RWPE1 (cell line): ENCODE data around the gene NCS1.

ENCODE experiments used
- CTCF ChIA-PET: fragments of 350-600 bp; sonication (Branson Sonifier 250); formaldehyde crosslinking; extraction: SDS; loops from one replicate; lab custom pipeline; 2021; lab: Yijun Ruan, JAX
- POLR2A ChIA-PET: fragments of 400-600 bp; formaldehyde crosslinking; extraction: SDS; loops from one replicate; lab custom pipeline; 2020; ENCODE audit warnings: antibody characterized with exemption; ENCODE audit not compliant: low non-redundant PET; lab: Yijun Ruan, JAX
- DNase-seq: peaks from one replicate; pipeline ENCODE4 v3.0.0; 2012; ENCODE audit warnings: low spot score
- H3K27ac ChIP-seq: fragments of 450-650 bp; 2 replicates; pipeline ENCODE4 v1.5.1; 2017
- TF ChIP-seq, protein P1 (sequence below): fragments of 450-650 bp; conservative IDR thresholded peaks from 2 replicates; pipeline ENCODE4 v1.5.1; 2017; ENCODE audit warnings: low read depth, mild to moderate bottlenecking

Gene NCS1

DNA sequence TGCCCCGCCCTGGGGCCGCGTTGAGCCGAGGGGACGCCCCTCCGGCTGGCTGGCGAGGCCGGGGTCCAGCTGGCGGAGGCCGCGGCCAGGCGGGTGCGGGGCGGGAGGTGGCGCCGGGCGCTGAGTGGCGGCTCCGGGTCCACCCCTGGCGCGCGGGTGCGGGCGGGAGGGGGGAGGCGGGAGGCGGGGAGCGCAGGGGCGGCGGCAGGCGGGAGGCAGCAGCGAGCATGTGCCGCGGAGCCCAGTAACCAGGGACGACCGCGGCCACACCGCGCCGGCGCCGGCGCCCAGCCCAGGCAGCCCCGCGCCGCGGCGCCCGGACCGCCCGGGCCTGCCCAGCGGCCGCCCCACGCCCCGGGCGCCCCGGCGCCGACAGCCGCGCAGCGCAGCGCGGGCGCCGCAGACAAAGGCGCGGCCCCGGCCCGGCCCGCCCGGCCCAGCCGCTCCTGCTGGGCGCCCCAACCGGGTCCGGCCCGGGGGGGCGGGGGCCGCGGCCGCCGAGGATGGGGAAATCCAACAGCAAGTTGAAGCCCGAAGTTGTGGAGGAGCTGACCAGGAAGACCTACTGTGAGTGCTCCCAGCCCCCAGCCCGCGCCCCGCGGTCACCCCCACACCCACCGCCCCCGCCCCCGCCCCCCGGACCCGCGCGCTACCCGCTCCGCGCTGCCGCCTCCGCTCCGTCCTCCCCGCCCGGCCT is at the start of gene NCS1:
NCS1 (plus strand) TSS at position 244 of the 697 bp plus-strand sequence; CDS start at position 504, 260 bp downstream.
- peak; percentile 97 for DNase-seq
- CTCF ChIA-PET = interaction anchor here (0.6 to 1.1 kb wide), 2 partner anchors 24 to 29 kb away, joined by 4 read pairs; no protein-coding TSS in a partner anchor
- peak within 1 kb of the TSS; percentile 76 for H3K27ac ChIP-seq
- POLR2A ChIA-PET = no interaction called here
- TF ChIP-seq, protein P1, sequence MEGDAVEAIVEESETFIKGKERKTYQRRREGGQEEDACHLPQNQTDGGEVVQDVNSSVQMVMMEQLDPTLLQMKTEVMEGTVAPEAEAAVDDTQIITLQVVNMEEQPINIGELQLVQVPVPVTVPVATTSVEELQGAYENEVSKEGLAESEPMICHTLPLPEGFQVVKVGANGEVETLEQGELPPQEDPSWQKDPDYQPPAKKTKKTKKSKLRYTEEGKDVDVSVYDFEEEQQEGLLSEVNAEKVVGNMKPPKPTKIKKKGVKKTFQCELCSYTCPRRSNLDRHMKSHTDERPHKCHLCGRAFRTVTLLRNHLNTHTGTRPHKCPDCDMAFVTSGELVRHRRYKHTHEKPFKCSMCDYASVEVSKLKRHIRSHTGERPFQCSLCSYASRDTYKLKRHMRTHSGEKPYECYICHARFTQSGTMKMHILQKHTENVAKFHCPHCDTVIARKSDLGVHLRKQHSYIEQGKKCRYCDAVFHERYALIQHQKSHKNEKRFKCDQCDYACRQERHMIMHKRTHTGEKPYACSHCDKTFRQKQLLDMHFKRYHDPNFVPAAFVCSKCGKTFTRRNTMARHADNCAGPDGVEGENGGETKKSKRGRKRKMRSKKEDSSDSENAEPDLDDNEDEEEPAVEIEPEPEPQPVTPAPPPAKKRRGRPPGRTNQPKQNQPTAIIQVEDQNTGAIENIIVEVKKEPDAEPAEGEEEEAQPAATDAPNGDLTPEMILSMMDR = no peak

DNA sequence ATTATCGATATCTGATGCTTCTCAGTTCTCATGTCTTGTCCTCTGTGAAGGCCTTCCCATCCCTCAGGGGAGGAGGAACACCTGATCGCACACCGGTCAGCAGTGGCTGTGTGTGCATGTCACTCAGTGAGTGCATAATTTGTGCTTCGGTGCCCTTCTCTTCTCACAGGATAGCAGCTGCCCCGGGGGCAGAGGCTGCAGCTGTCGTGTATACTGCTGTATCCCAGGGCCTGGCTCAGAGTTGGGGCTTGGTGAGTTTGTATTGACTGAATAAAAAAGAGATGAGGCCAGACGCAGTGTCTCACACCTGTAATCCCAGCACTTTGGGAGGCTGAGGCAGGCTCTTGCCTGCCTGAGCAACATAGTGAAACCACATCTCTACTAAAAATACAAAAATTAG is 49.7 kb upstream of the NCS1 start:
- DNase-seq = no peak
- TF ChIP-seq, protein P1 = no peak
- ChIA-PET POLR2A (no interaction called here), CTCF (interaction anchor here (0.7 kb wide), 1 partner anchor 479 kb away, joined by 5 read pairs; no protein-coding TSS in a partner anchor)
- H3K27ac ChIP-seq = no peak overlapping the region

DNA sequence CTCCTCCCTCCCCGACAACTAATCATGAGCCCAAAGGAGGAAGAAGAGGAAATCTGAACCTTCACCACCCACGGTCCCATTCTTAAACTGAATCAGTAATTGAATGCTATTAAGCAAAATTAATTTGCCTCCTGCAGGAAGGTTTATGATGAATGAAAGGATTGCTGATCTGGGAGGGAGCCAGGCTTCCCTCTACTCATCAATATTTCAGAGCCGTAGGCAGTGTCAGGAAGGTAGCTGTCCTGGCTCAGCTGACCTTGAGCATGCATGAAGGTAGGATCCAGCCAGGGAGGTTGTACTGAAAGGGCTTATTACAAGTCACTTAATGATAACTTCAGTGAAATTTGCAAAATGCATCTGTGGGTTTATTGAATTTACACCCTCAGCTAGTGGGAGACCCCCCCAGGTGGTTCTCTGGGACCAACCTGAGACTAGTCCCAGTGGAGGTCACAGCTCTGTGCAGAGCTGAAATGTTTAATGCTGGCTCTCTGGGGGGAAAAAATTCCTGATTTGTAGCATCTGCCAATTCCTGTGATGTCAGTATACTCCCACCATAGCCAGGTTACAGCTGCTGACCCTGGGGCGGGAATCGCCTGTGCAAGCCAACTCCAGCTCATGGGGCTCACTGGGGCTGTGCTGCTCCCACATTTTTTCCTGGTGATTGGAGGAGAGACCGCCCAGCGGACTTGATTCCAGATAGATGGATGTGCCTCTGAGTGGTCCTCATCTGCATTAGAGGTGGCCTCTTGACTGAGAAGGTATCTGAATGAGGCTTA is 47.9 kb upstream of the NCS1 start:
- TF ChIP-seq, protein P1 = no peak
- ChIA-PET POLR2A (no interaction called here), CTCF (interaction anchor here (1.7 kb wide), 1 partner anchor 119 kb away, joined by 6 read pairs; no protein-coding TSS in a partner anchor)
- no peak overlapping the region for H3K27ac ChIP-seq
- no peak for DNase-seq

DNA sequence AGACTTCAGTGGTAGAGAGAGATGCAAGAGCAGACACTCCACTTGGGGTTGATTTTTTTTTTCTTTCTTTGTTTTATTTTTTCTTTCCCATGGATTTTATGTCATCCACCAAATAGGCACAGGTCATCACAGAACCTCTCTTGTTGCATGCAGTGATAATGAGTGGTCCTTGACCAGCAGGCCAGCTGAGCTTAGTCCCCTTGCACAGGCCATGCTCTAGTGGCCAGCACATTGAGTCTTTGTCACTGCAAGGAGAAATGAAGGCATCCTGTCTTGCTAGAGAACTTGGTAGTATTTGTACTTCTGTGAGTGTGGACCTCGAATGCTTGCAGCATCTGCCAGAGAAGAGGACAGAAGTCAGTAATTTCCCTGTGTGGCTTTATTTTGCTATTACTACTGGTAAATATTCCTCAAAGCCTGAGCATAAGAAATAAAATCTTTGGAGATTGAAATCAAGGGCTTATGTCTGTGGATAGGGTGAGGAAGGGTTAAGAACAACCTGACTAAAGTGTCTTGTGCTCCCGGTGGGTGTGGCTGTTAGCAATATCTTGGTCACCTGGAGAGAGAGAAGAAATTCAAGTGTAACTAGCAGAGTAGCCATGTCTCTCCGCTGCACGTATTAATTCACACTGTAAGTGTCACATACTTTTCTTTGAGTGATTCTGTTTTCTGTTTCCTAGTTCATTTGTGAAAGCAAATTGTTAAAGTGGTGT is 45.3 kb upstream of the NCS1 start:
- CTCF ChIA-PET = interaction anchor here (0.7 kb wide), 1 partner anchor 891 kb away, joined by 6 read pairs; no protein-coding TSS in a partner anchor
- POLR2A ChIA-PET = interaction anchor here (0.6 kb wide), 1 partner anchor 569 kb away, joined by 3 read pairs; no protein-coding TSS in a partner anchor
- no peak for DNase-seq
- TF ChIP-seq, protein P1 = no peak
- no peak overlapping the region for H3K27ac ChIP-seq

DNA sequence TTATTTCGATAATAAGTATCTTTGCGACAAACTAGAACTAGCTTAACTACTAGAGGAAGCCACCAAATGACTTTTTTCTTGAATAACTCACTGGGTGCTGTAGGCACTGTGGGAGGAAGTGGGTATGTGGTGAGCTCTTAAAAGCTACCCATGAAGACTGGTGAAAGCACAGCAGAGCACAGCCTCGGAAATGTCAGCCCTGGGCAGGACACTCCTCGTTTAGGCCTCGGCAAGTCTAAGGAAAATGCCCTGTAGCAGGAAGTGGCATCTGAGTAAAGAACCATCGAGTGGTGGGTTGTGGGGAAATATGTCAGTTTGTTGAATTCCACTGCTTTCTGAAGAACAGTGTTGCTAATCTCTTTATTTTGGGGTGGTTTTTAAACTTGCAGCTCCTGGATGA is 44.0 kb upstream of the NCS1 start:
- CTCF ChIA-PET = interaction anchor here (1.2 kb wide), 1 partner anchor 21 kb away, joined by 3 read pairs; no protein-coding TSS in a partner anchor
- TF ChIP-seq, protein P1 = no peak
- no peak for DNase-seq
- POLR2A ChIA-PET = no interaction called here
- no peak overlapping the region; the same call in 1 of the 2 replicates for H3K27ac ChIP-seq
